Endothelial cell of umbilical vein (primary cell): ENCODE results near the gene HBEGF. TPM values are rescaled to one million over a fixed set of nuclear protein-coding genes. Genes with fewer than 3 reads are reported as not detected.

ENCODE experiments used
- BruUV-seq: library from RNA; stranded (reverse); fragments of 400-500 nt; replicated peaks from 2 replicates; lab custom pipeline; 2021; lab: Mats Ljungman, UMichigan
- CTCF ChIA-PET: fragments of 300-600, 350-600 bp; sonication (Branson Sonifier 250); formaldehyde crosslinking; loops from one replicate; lab custom pipeline; 2021; ENCODE audit warnings: antibody characterized with exemption, inconsistent platforms; lab: Charles Lee
- POLR2A ChIA-PET: fragments of 300-600, 350-600 bp; sonication (Branson Sonifier 250); formaldehyde crosslinking; loops from one replicate; lab custom pipeline; 2021; ENCODE audit warnings: antibody characterized with exemption, inconsistent platforms; lab: Charles Lee
- DNase-seq: peaks from one replicate; pipeline ENCODE4 v3.0.0-alpha.2; 2011; ENCODE audit warnings: low read depth, low spot score
- FAIRE-seq: peaks from 2 replicates; lab custom pipeline; 2011; peaks lifted over from hg19 to GRCh38; lab: Jason Lieb, UNC
- H2AFZ ChIP-seq: 2 replicates; pipeline ENCODE4 v1.6.0; 2012; ENCODE audit warnings: low read depth, low read length, control low read depth, inconsistent platforms
- H3K27ac ChIP-seq: 2 replicates; pipeline ENCODE4 v1.5.1; 2011; ENCODE audit warnings: low read depth, mild to moderate bottlenecking, control low read depth, low read length, moderate library complexity; ENCODE audit not compliant: insufficient read depth
- H3K27me3 ChIP-seq, 2 experiments: 2 replicates each; pipeline versions ENCODE4 v1.6.0 to v1.6.1; 2011; ENCODE audit warnings: low read length in 2 of 2, mixed read lengths in 1 of 2; ENCODE audit not compliant: control insufficient read depth in 2 of 2, insufficient read depth in 2 of 2
- H3K36me3 ChIP-seq, 2 experiments: 2 replicates in 1 of 2; 3 replicates in 1 of 2; pipeline ENCODE4 v1.5.1; 2011; ENCODE audit warnings: low read length in 2 of 2, mild to moderate bottlenecking in 1 of 2, moderate library complexity in 1 of 2; ENCODE audit not compliant: control insufficient read depth in 2 of 2, insufficient read depth in 2 of 2; ENCODE audit errors: extremely low read depth in 1 of 2
- H3K4me1 ChIP-seq: 3 replicates; pipeline ENCODE4 v1.5.1; 2011; ENCODE audit warnings: mild to moderate bottlenecking, low read length; ENCODE audit not compliant: control insufficient read depth, insufficient read depth; ENCODE audit errors: extremely low read depth
- H3K4me2 ChIP-seq: 2 replicates; pipeline ENCODE4 v1.6.1; 2011; ENCODE audit warnings: low read length, control low read depth, mixed read lengths; ENCODE audit not compliant: insufficient read depth
- H3K4me3 ChIP-seq, 3 experiments: fragments of 200-600 bp in 1 of 3; sonication (generic), shearing (Covaris generic) in 1 of 3; replicated peaks in 1 of 3; 2 replicates each; pipeline ENCODE4 v1.5.1; 2011 to 2016; ENCODE audit warnings: control low read depth in 3 of 3, low read length in 3 of 3, mild to moderate bottlenecking in 2 of 3, inconsistent platforms in 1 of 3, low read depth in 1 of 3, moderate library complexity in 1 of 3; ENCODE audit not compliant: insufficient read depth in 1 of 3
- H3K79me2 ChIP-seq: 2 replicates; pipeline ENCODE4 v1.6.0; 2012; ENCODE audit warnings: low read length, inconsistent platforms; ENCODE audit not compliant: control insufficient read depth, insufficient read depth
- H3K9ac ChIP-seq: replicated peaks from 2 replicates; pipeline ENCODE3; 2011; ENCODE audit warnings: low read length, control low read depth; ENCODE audit not compliant: insufficient read depth; ENCODE audit errors: extremely low read depth
- H3K9me1 ChIP-seq: replicated peaks from 3 replicates; pipeline ENCODE4 v1.6.0; 2011; ENCODE audit warnings: mild to moderate bottlenecking, low read length; ENCODE audit not compliant: control insufficient read depth, insufficient read depth; ENCODE audit errors: extremely low read depth
- H3K9me3 ChIP-seq: replicated peaks from 2 replicates; pipeline ENCODE4 v1.5.1; 2012; ENCODE audit warnings: low read length, inconsistent platforms; ENCODE audit not compliant: control insufficient read depth, insufficient read depth
- H4K20me1 ChIP-seq: replicated peaks from 2 replicates; pipeline ENCODE3; 2011; ENCODE audit warnings: mild to moderate bottlenecking, low read length; ENCODE audit not compliant: control insufficient read depth, insufficient read depth; ENCODE audit errors: extremely low read depth
- EZH2 ChIP-seq: IDR thresholded peaks from 2 replicates; pipeline ENCODE4 v1.6.1; 2012; ENCODE audit warnings: borderline replicate concordance, low read depth, mild to moderate bottlenecking, moderate library complexity, low read length, inconsistent platforms; ENCODE audit not compliant: severe bottlenecking
- FOS ChIP-seq: IDR thresholded peaks from 2 replicates; pipeline ENCODE4 v1.6.1; 2011; ENCODE audit warnings: mild to moderate bottlenecking, low read length, moderate library complexity, borderline replicate concordance; ENCODE audit not compliant: insufficient read depth
- GATA2 ChIP-seq: IDR thresholded peaks from 2 replicates; pipeline ENCODE4 v1.7.0; 2011; ENCODE audit warnings: low read depth, mild to moderate bottlenecking, moderate library complexity, mixed read lengths, low read length; ENCODE audit not compliant: insufficient read length, insufficient read depth
- MAX ChIP-seq: IDR thresholded peaks from 2 replicates; pipeline ENCODE4 v1.6.1; 2011; ENCODE audit not compliant: insufficient read depth, insufficient read length
- MYC ChIP-seq: IDR thresholded peaks from one replicate; pipeline ENCODE4 v1.6.1; 2011; ENCODE audit warnings: mild to moderate bottlenecking, low read depth, low read length
- POLR2AphosphoS5 ChIP-seq: IDR thresholded peaks from 2 replicates; pipeline ENCODE4 v1.6.1; 2012; ENCODE audit warnings: low read depth, mild to moderate bottlenecking, control low read depth, low read length, moderate library complexity; ENCODE audit not compliant: insufficient read depth
- dilution Hi-C: fragments of 300-500 bp; cut with MboI; formaldehyde crosslinking; loops from one replicate; pipeline ENCODE4 v1.15.0; 2019; ENCODE audit warnings: low sequenced_read_pairs; ENCODE audit not compliant: extremely low pct_ligation_motif_present
- intact Hi-C: fragments of 100-400 bp; cut with micrococcal nuclease; formaldehyde crosslinking; loops from one replicate; pipeline ENCODE4 v1.10.0; 2022
- polyA plus RNA-seq, 4 experiments: library from polyadenylated mRNA; depleted of rRNA in 3 of 4; stranded (reverse) in 3 of 4; unstranded in 1 of 4; fragments of >200 nt; gene quantifications; 2 replicates each; pipeline versions ENCODE4 v1.2.1 to v1.2.3, GENCODE V29; 2011 to 2012; ENCODE audit warnings: missing spikeins in 1 of 4
- total RNA-seq: library from RNA; stranded (reverse); gene quantifications from 2 replicates; pipeline ENCODE4 v1.2.3, GENCODE V29; 2021

Gene HBEGF
- total and polyA plus RNA-seq, 2 donors (not counting 3 experiments of a cell fraction or from before 2014, with no cell fraction given) = 33.2 to 79.8 TPM

GRCh38 chr5:140348104-140348503 is 1.7 kb upstream of the HBEGF start:
- Histone ChIP-seq H3K4me1 (peaks cover 39% of the 10 kb centered on the region), H3K9me3 (no peaks in the 10 kb centered on the region), H2AFZ (no peak overlapping the region), H3K27ac (no peak overlapping the region), H4K20me1 (no peaks in the 10 kb centered on the region), H3K27me3 (no peaks in the 10 kb centered on the region), H3K9me1 (no peaks in the 10 kb centered on the region), H3K79me2 (peaks cover 30% of the 10 kb centered on the region), H3K4me3 (no peak overlapping the region), H3K9ac (no peak overlapping the region), H3K4me2 (no peak overlapping the region), H3K36me3 (no peaks in the 10 kb centered on the region)
- dilution Hi-C loops = no loop called here
- intact Hi-C loops = no loop called here
- no peak for DNase-seq
- no TSS peak for BruUV-seq
- TF ChIP-seq POLR2AphosphoS5 (no peak), MYC (no peak), GATA2 (no peak), MAX (no peak), FOS (no peak)
- ChIA-PET CTCF (interaction anchor here (1.0 to 16.7 kb wide), 3 partner anchors 15 to 203 kb away, joined by 5 to 1214 read pairs (median 5); no protein-coding TSS in a partner anchor), POLR2A (no interaction called here)
- no peak for FAIRE-seq

GRCh38 chr5:140347360-140347759 is 957 bp upstream of the HBEGF start:
- Histone ChIP-seq H3K9ac (no peak overlapping the region), H3K27me3 (no peaks in the 10 kb centered on the region), H2AFZ (peak overlapping the region; percentile 85), H3K36me3 (peaks cover 2 to 3% of the 10 kb centered on the region in 2 experiments), H3K9me1 (no peaks in the 10 kb centered on the region), H4K20me1 (no peaks in the 10 kb centered on the region), H3K4me1 (peaks cover 46% of the 10 kb centered on the region), H3K79me2 (peaks cover 38% of the 10 kb centered on the region), H3K27ac (no peak overlapping the region), H3K4me2 (peak overlapping the region; percentile 72), H3K4me3 (no peak overlapping the region), H3K9me3 (no peaks in the 10 kb centered on the region)
- DNase-seq = no peak
- dilution Hi-C loops (no loop called here), intact Hi-C loops (no loop called here)
- no TSS peak for BruUV-seq
- TF ChIP-seq EZH2 = no peak
- ChIA-PET POLR2A (interaction anchor here (0.9 to 2.8 kb wide), 11 partner anchors 9 to 300 kb away, joined by 3 to 112 read pairs (median 9); partner anchors contain the start of genes IK, NDUFA2 and PFDN1), CTCF (interaction anchor here (0.9 to 16.7 kb wide), 22 partner anchors 10 to 373 kb away, joined by 3 to 1214 read pairs (median 14); partner anchors contain the start of gene PFDN1)
- FAIRE-seq = no peak
